Measurements from ENCODE around the gene DLK2. TPM values are rescaled to one million over a fixed set of nuclear protein-coding genes. Genes with fewer than 3 reads are reported as not detected.
"Not testable (repeated sequence)": the region's sequence is repeated elsewhere in the genome, so short reads cannot be mapped to it uniquely, and the experiment has no call there.

Gene DLK2, protein sequence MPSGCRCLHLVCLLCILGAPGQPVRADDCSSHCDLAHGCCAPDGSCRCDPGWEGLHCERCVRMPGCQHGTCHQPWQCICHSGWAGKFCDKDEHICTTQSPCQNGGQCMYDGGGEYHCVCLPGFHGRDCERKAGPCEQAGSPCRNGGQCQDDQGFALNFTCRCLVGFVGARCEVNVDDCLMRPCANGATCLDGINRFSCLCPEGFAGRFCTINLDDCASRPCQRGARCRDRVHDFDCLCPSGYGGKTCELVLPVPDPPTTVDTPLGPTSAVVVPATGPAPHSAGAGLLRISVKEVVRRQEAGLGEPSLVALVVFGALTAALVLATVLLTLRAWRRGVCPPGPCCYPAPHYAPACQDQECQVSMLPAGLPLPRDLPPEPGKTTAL
- total RNA-seq = 1 to 10 TPM; 1.6 to 2.6 TPM

- peak within 1 kb of the TSS; percentile 91 to 92 for H3K4me3 Mint-ChIP-seq
- peaks cover 17% of the 10 kb centered on the region for H3K4me1 Mint-ChIP-seq (ENCODE audit: low read depth)
- peaks cover 23% of the 10 kb centered on the region for H3K27me3 Mint-ChIP-seq (ENCODE audit: low read depth)
- H3K27ac Mint-ChIP-seq = peak within 1 kb of the TSS; percentile 3
- H3K9me3 Mint-ChIP-seq = no peaks in the 10 kb centered on the region
- peaks cover 4 to 5% of the 10 kb centered on the region in 2 donors for H3K36me3 Mint-ChIP-seq (ENCODE audit: insufficient read depth in 2 of 2)
- DNase-seq = peak; percentile 55 to 69
- ATAC-seq (replicated peaks in 1 of 2) = peak; percentile 68
Observed at GRCh38 chr6:43455531-43456428, at the start of gene DLK2. DLK2 (minus strand) TSS chr6:43455548; CDS start chr6:43454825, 723 bp downstream.

DNA sequence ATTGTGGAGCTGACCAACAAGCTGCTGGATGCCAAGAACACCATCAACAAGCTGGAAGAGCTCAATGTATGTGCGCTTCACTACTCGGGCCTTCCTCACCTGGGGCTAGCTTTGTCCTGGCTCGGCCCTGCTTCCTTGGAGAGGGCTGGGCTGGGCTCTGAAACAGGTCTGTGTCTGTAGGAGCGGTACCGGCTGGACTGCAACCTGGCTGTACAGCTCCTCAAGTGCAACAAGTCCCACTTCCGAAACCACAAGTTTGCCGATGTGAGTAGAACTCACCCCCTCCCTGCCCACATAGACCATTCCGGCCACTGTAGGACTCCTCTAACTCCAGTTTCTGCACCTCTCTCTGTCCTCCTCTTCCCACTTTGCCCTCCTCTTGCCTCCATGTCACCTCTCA lies 48.1 kb upstream of the DLK2 start:
- Mint-ChIP-seq H3K27ac (no peak overlapping the region), H3K4me3 (no peak overlapping the region), H3K4me1 (ENCODE audit: low read depth) (peaks cover 7% of the 10 kb centered on the region), H3K36me3 (ENCODE audit: insufficient read depth in 2 of 2) (peaks cover 1 to 9% of the 10 kb centered on the region in 2 donors), H3K9me3 (no peaks in the 10 kb centered on the region), H3K27me3 (ENCODE audit: low read depth) (peaks cover 12% of the 10 kb centered on the region)
- no peak for ATAC-seq (replicated peaks in 1 of 2)
- no peak for DNase-seq

GRCh38 chr6:43502666-43503065 lies 47.3 kb upstream of the DLK2 start:
- H3K36me3 Mint-ChIP-seq (ENCODE audit: insufficient read depth in 2 of 2) = peaks cover 1 to 9% of the 10 kb centered on the region in 2 donors
- H3K9me3 Mint-ChIP-seq = no peaks in the 10 kb centered on the region
- peaks cover 7% of the 10 kb centered on the region for H3K4me1 Mint-ChIP-seq (ENCODE audit: low read depth)
- H3K27me3 Mint-ChIP-seq (ENCODE audit: low read depth) = peaks cover 4% of the 10 kb centered on the region
- ATAC-seq (replicated peaks in 1 of 2) = no peak
- H3K4me3 Mint-ChIP-seq = no peak overlapping the region
- no peak overlapping the region for H3K27ac Mint-ChIP-seq
- no peak for DNase-seq

- DNase-seq = no peak
- H3K36me3 Mint-ChIP-seq (ENCODE audit: insufficient read depth in 2 of 2) = peaks cover 1 to 9% of the 10 kb centered on the region in 2 donors
- no peaks in the 10 kb centered on the region for H3K4me1 Mint-ChIP-seq (ENCODE audit: low read depth)
- ATAC-seq (replicated peaks in 1 of 2) = no peak
- no peaks in the 10 kb centered on the region for H3K9me3 Mint-ChIP-seq
- no peak overlapping the region for H3K27ac Mint-ChIP-seq
- H3K27me3 Mint-ChIP-seq (ENCODE audit: low read depth) = no peaks in the 10 kb centered on the region
- H3K4me3 Mint-ChIP-seq = no peak overlapping the region
Observed at GRCh38 chr6:43500921-43501320, 45.6 kb upstream of the DLK2 start.

DNA sequence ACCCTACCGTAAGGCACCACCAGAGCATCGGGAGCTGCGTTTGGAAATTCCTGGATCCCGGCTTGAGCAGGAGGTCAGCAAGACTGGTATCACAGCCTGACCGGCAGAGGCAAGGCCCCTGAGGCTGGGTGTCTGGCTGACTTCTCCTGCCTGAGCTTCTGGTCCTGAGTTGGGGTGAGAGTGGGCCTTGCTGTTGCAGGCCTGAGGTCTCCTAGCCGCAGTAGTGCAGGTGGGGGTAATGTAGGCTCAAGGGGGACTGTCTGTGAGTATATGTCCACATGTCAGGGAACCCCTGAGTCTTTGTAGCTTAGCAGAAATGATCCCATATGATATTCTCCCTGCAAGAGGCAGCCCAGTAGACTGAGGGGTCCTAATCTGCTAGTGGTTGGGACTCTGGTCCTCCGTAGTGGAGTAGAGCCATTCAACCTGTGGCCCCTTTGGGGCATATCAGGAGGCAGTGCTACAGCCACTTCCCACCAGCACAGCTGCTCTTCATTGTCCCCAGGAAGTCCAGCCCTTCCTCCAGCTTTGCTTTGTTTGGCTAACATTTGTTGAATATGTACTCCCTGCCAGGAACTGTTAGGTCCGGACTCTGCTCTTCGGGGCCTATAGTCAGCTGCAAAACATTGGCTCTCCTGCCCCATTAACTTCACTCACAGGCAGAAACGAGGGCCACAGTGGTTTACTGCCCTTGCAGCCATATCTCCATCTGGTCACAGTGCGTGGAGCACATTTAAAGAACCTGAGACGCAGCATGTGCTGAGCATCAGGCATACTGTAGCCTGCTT lies 43.9 kb upstream of the DLK2 start:
- Mint-ChIP-seq H3K4me3 (no peak overlapping the region), H3K27ac (no peak overlapping the region), H3K27me3 (ENCODE audit: low read depth) (no peaks in the 10 kb centered on the region), H3K36me3 (ENCODE audit: insufficient read depth in 2 of 2) (peaks cover 1 to 7% of the 10 kb centered on the region in 2 donors), H3K4me1 (ENCODE audit: low read depth) (peaks cover 11% of the 10 kb centered on the region), H3K9me3 (no peaks in the 10 kb centered on the region)
- no peak for DNase-seq
- no peak for ATAC-seq (replicated peaks in 1 of 2)

DNA sequence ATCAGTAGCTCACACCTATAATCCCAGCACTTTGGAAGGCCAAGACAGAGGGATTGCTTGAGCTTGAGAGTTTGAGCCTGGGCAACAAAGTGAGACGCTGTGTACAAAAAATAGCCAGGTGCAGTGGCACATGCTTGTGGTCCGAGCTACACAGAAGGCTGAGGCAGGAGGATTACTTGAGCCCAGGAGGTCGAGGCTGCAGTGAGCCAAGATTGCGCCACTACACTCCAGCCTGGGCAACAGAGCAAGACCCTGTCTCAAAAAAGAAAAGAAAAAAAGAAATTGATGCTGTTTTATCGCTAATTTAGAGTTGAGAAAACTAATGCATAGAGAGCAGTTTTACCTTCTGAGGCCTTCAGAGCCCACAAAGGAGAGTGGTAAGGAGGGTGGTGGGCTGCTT lies 42.9 kb upstream of the DLK2 start:
- H3K27me3 Mint-ChIP-seq (ENCODE audit: low read depth); DNase-seq; H3K36me3 Mint-ChIP-seq (ENCODE audit: insufficient read depth in 2 of 2); H3K4me3 Mint-ChIP-seq; H3K9me3 Mint-ChIP-seq; H3K27ac Mint-ChIP-seq; ATAC-seq (replicated peaks in 1 of 2): not testable (repeated sequence)
- peaks cover 17% of the 10 kb centered on the region for H3K4me1 Mint-ChIP-seq (ENCODE audit: low read depth)

DNA sequence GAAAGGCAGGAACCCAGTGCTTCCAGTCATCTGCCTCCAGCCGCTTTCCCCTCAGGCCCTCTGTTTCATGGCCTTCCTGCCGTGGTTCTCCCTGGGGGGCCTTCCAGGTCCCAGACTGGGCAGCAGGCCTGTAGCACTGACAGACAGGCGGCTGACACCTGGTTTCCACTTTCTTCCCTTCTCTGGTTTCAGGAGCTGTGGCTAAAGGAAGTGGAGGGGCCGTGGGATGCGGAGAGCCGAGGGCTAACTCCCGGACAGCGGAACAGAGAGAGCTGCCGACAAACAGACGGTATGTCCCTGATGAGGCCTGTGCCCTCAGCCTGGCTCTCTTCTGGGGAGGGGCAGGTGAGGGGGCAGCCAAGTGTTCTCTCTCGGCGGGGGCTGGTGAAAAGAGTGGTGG lies 42.3 kb upstream of the DLK2 start:
- Mint-ChIP-seq H3K9me3 (no peaks in the 10 kb centered on the region), H3K27me3 (ENCODE audit: low read depth) (no peaks in the 10 kb centered on the region), H3K36me3 (ENCODE audit: insufficient read depth in 2 of 2) (peaks cover 1 to 7% of the 10 kb centered on the region in 2 donors), H3K27ac (no peak overlapping the region), H3K4me3 (no peak overlapping the region), H3K4me1 (ENCODE audit: low read depth) (peaks cover 21% of the 10 kb centered on the region)
- ATAC-seq (replicated peaks in 1 of 2) (no peak), DNase-seq (no peak)

- DNase-seq (no peak), ATAC-seq (replicated peaks in 1 of 2) (no peak)
- Mint-ChIP-seq H3K9me3 (no peaks in the 10 kb centered on the region), H3K36me3 (ENCODE audit: insufficient read depth in 2 of 2) (peaks cover 1 to 4% of the 10 kb centered on the region in 2 donors), H3K27ac (no peak overlapping the region), H3K27me3 (ENCODE audit: low read depth) (no peaks in the 10 kb centered on the region), H3K4me3 (no peak overlapping the region), H3K4me1 (ENCODE audit: low read depth) (peaks cover 26% of the 10 kb centered on the region)
Observed at GRCh38 chr6:43497129-43497396, 41.7 kb upstream of the DLK2 start.

DNA sequence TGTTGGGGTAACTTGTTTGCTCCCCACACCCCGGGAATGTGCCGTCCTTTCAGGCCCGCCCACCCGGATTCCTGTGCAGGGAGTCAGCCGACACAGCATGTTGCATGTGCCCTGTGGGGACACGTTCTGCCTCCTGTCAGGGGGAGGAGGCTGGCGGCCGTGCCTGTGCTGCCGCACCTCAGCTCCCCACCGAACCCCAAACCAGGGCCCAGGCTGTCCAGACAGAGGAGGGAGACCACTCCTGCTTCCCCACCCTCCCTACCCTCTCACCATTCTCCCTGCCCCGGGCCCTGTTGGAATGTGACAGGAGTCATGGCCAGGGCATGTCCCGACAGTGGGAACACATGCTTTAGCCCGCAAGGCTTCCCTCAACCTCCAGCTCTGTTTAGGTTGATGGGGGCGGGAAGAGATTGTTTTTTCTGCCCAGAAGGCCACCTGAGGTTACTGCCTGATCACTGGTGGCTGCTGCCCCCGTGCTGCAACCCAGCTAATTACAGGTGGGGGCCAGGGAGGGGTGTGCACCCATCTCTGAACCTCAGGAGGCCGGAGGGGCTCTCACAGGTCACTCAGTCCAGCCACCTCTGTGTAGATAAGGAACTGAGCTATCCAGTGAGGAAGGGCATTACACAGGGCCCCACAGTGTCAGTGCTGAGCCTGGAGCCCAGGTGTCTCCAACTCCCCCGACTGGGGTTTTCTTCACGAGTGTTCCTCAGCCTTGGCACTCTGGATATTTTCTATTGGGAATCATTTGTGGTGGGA lies 41.2 kb upstream of the DLK2 start:
- Mint-ChIP-seq H3K4me1 (ENCODE audit: low read depth) (peaks cover 27% of the 10 kb centered on the region), H3K27me3 (ENCODE audit: low read depth) (no peaks in the 10 kb centered on the region), H3K4me3 (no peak overlapping the region), H3K36me3 (ENCODE audit: insufficient read depth in 2 of 2) (peaks cover under 1 to 4% of the 10 kb centered on the region in 2 donors), H3K9me3 (no peaks in the 10 kb centered on the region), H3K27ac (no peak overlapping the region)
- DNase-seq (peak in 1 of 2 donors; percentile 27), ATAC-seq (replicated peaks in 1 of 2) (peak in 1 of 2 donors; percentile 51)

GRCh38 chr6:43495409-43495941 lies 40.1 kb upstream of the DLK2 start:
- Mint-ChIP-seq H3K4me3 (no peak overlapping the region), H3K36me3 (ENCODE audit: insufficient read depth in 2 of 2) (peaks cover 0 to 4% of the 10 kb centered on the region in 2 donors), H3K27ac (peak overlapping the region; percentile 67), H3K27me3 (ENCODE audit: low read depth) (no peaks in the 10 kb centered on the region), H3K4me1 (ENCODE audit: low read depth) (peaks cover 27% of the 10 kb centered on the region), H3K9me3 (no peaks in the 10 kb centered on the region)
- DNase-seq (no peak), ATAC-seq (replicated peaks in 1 of 2) (no peak)

DNA sequence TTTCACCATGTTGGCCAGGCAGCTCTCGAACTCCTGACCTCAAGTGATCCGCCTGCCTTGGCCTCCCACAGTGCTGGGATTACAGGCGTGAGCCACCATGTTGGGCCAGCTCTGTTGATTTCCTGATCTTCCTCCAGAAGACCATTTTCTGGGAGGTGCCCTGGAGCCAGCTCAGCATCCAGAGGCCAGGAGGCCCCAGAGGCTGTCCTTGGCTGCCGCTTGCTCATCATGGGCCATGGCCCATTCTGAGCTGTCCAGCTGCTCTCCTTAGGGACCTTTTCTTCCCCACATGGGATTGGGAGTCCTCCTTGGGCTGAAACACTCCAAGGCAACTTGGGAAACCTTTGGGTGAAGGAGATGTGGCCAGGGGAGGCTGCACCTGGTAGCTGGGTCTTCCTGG lies 39.4 kb upstream of the DLK2 start:
- Mint-ChIP-seq H3K9me3 (no peaks in the 10 kb centered on the region), H3K4me1 (ENCODE audit: low read depth) (peaks cover 27% of the 10 kb centered on the region), H3K27ac (no peak overlapping the region), H3K4me3 (no peak overlapping the region), H3K27me3 (ENCODE audit: low read depth) (no peaks in the 10 kb centered on the region), H3K36me3 (ENCODE audit: insufficient read depth in 2 of 2) (peaks cover 0 to 4% of the 10 kb centered on the region in 2 donors)
- ATAC-seq (replicated peaks in 1 of 2) (no peak), DNase-seq (no peak)

DNA sequence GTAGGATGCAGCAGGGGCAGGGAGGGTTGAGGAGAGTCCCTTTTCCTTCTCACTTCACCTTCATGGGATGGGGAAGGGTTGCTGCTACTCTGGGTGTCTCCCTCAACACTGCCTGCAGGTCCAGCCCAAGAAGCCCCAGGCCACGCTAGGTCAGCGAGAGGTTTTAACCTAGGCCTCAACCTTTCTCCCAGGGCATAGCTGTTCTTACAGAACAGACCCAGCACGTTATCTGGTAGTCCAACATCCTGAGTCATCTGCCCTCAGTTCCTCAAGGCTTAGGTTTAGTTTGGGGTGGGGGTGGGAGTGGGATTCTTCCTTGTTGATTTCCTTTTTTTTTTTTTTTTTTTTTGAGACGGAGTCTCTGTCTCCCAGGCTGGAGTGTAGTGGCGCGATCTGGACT lies 39.0 kb upstream of the DLK2 start:
- H3K4me1 Mint-ChIP-seq (ENCODE audit: low read depth) = peaks cover 27% of the 10 kb centered on the region
- no peaks in the 10 kb centered on the region for H3K27me3 Mint-ChIP-seq (ENCODE audit: low read depth)
- H3K4me3 Mint-ChIP-seq = no peak overlapping the region
- ATAC-seq (replicated peaks in 1 of 2) (no peak), DNase-seq (no peak)
- no peak overlapping the region for H3K27ac Mint-ChIP-seq
- H3K9me3 Mint-ChIP-seq = no peaks in the 10 kb centered on the region
- H3K36me3 Mint-ChIP-seq (ENCODE audit: insufficient read depth in 2 of 2) = peaks cover 0 to under 1% of the 10 kb centered on the region in 2 donors
